ENCODE data around the gene TULP1. TPM values are rescaled to one million over a fixed set of nuclear protein-coding genes. Genes with fewer than 3 reads are reported as not detected.

TULP1 gene
- total RNA-seq, 1 donor from 2014 or later = not detected

DNA sequence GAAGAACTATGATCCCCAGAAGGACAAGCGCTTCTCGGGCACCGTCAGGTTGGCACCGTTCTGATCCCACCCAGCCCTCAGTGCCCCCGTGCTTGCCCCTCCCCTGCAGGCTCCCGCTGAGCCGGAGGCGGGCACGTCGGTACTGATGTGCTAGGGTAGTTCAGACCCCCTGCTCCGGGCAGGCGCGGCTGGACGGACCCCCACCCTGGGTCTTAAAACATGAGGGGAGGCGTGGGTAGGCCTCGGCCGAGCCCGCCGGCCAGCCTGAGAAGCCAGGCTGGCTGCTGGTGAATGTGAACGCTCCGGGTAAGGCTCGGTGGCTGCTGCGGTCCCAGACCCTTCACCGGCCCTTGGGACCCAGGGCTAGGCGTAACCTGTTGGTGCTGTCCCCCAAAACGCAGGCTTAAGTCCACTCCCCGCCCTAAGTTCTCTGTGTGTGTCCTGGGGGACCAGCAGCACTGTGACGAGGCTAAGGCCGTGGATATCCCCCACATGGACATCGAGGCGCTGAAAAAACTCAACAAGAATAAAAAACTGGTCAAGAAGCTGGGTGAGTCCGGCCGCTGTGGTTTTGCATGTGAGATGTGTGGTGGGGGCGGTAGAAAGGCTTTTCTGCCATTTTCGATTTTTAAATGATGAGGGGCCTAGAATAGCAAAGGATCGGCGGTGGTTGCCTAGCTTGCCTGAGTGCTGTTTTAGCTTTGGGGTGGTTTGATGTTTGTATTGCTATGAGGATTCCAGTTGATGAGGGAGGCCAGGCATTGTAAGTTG is 43.5 kb downstream of the TULP1 start:
- intact Hi-C loops (cut with micrococcal nuclease) = loop anchor here (1.0 to 2.0 kb wide), 11 partner anchors 17 to 268 kb away; partner anchors contain the start of genes ARMC12, DEF6, FANCE and PPARD

DNA sequence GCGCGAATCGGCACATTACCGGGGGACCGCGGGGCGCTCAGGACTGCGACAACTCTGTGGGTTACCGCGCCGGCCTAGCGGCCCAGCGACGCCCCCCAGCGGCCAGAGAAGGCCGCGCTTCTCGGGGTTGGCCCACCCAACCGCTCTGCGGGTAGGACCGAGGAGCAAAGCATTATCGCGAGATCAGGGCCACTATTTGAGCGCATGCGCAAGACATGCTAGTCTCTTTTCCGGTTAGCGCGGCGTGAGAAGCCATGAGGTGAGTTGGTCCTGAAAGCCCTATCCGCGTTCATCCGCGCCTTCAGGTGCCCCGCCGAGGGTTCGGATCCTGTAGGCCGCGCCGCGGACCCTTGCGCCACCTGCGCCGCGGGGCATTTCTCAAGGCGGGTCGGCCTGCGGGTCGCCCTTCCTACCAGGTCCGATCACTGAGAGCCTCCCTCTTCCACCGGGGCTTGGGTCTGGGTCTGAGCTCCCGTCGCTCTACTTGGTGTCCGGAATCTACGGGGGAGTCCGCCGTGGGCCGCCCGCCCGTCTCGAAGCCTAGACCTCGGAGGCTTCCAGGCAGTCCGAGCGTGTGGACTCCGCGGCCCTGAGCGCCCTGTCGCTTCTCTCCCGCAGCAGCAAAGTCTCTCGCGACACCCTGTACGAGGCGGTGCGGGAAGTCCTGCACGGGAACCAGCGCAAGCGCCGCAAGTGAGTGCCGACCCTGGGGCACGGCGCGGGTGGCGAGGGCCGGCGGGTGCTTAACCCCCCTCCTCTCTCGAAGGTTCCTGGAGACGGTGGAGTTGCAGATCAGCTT is 44.3 kb downstream of the TULP1 start, which contains the start of gene RPL10A:
Gene RPL10A (plus strand): TSS at position 221 of the 799 bp plus-strand sequence. CDS start 34 bp downstream, at position 255.
- intact Hi-C loops (cut with micrococcal nuclease) = loop anchor here (1.0 to 2.0 kb wide), 11 partner anchors 16 to 269 kb away; partner anchors contain the start of genes ARMC12, DEF6, FANCE and PPARD

DNA sequence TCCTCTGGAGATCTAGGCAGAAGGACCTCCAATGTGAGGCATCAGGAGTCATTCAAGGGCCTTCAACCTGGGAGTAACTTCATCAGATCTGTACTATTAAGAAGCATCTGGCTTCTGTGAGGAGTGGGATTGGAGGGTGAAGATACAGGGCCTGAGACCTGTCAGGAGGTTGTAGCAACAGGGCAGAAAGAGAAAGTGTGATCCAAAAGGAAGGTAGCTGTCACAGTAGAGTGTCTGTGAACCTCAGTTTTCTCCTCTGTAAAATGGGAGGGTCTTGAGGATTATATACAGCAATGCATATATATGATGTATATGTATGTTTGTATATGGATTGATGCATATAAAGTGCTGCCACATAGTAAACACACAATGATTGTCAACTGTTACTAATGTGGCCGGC is 47.0 kb downstream of the TULP1 start:
- intact Hi-C loops (cut with micrococcal nuclease) = no loop called here

DNA sequence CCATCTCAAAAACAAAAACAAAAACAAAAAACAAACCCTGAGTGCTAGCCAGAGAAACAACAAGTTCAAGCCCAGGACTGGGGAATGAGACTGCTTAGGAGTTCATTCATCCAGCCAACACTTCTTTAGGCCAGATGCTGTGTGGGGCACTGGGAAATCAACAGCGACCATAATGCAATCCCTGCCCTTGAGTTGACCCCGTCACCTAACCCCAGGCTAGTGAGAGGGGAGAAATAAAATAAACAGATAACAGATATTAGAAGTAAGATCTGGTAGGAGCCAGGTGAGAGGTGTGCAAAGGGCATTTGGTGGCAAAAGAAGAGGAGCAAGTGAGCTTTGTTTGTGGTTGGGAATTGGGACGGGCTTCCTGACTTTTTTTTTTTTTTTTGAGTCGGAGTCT is 49.4 kb downstream of the TULP1 start:
- intact Hi-C loops (cut with micrococcal nuclease) = no loop called here

DNA sequence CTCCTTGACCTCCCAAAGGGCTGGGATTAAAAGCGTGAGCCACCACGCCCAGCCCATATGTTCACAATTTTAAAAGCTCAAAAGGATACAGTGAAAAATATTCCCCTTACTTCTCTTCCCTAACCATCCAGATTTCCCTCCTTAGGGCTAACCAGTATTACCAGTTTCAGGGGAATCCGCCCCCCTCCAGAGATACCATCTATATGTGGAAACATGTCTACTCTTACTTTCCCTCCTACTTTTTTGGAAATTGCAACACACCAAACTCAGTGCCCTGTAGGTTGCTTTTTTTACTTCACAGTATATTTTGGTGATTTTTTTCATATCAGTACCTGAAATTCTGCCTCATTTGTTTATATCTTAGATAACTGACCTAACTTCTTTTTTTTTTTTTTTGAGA is 51.4 kb downstream of the TULP1 start:
- intact Hi-C loops (cut with micrococcal nuclease) = no loop called here

DNA sequence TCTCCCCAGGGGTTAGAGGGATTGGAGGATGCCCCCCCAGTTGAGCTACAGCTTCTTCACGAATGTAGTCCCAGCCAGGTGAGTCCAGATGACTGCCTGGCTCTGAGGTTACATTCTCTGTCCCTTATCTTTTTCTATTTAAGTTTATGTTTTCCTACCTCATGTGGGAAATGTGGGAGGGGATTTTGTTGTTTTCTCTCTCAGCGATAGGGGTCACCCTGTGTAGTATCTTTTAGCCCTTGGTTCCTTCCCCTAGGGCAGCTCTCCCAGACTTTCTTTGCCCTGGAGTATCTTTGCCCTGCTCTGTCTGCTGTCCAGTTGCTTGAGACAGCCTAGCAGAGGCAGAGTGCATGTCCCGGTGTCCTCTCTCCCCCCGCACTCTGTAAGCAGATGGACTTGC is 54.8 kb downstream of the TULP1 start:
- intact Hi-C loops (cut with micrococcal nuclease) = no loop called here

DNA sequence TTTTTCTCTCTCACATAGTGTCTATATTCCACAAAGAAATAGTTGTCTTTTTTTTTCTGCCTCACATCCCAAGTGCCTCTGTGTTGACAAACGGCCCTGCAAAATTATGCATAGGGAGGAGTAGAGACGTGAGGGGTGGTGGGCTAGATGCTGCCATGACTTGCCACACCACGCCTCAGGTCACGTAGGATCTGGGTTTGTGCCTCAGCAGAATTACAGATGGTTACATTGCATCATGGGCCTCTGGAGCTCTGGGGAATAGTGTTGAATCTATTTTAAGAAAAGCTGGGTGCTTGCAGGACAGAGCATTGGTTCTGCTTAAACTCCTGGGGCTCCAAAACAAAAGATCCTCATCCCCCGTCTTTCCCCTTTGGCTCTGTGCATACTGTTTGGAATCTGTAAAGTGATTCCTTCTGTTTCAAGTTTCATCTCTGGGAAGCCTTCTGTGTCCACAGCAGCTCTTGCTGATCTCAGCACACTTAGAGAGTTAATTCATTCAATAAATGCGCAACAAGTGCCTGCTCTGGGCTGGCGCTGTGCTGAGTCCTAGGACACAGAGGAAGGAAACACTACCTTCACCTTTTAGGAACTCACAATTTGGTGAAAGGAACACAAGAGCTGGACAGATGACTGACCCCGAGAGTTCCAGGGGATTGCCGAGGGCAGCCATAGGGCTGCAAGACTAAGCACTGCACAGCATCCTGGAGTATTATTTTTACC is 58.1 kb downstream of the TULP1 start:
- intact Hi-C loops (cut with micrococcal nuclease) = no loop called here

DNA sequence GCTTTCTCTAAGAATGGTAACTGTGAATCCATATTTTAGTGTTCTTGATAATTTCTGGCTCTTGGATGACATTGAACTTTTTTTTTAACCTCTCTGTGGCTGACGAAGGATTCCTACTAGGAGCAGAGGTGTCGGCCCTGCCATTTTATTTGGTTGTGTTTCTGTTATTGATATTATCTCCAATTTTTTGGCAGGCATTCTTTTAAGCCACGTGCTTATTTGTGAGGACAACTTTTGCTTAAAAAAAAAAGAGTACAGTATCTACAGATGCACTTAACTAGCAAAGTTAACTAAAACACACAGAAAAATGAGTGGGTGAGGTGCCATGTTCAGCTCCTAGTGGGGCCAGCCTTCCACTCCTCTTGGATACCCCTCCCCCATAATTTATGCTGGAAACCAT is 59.5 kb downstream of the TULP1 start:
- intact Hi-C loops (cut with micrococcal nuclease) = no loop called here

DNA sequence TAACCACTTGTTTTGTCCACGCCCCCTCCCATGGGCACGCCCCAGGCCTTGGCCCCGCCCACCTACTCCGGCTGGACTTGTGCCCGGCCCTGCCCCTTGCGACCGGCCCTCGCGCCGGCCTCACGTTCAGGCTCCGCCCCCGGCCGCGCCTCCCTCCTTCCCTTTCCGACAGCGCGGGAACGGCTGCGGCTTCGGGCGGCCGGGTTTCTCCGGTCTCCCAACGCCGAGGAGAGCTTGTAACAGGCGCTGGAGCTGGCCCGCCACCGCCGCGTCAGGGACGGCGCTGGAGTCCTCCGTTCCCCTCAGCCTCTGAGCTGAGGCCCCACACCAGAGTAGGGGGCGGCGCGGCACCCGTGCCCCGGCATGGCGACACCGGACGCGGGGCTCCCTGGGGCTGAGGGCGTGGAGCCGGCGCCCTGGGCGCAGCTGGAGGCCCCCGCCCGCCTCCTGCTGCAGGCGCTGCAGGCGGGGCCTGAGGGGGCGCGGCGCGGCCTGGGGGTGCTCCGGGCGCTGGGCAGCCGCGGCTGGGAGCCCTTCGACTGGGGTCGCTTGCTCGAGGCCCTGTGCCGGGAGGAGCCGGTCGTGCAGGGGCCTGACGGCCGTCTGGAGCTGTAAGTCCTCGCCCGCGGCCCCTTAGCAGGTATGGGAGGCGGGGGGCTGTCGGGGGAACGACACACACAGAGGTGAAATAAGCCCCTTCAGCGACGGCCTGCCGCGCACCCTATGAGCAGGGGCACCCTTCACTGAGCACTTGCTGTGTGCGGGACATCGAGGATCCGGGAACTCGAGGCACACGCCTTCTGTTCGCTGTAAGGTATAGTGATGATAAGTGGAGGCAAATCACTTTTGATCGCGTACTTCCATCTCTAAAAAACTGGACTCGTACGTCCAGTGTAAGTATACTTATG is 60.3 kb downstream of the TULP1 start, which contains the start of gene FANCE:
Gene FANCE (plus strand): TSS at position 156 of the 908 bp plus-strand sequence. CDS start 208 bp downstream, at position 364.
- intact Hi-C loops (cut with micrococcal nuclease) = loop anchor here (1.0 kb wide), 3 partner anchors 16 to 193 kb away; partner anchors contain the start of genes RPL10A, TEAD3 and ZNF76

DNA sequence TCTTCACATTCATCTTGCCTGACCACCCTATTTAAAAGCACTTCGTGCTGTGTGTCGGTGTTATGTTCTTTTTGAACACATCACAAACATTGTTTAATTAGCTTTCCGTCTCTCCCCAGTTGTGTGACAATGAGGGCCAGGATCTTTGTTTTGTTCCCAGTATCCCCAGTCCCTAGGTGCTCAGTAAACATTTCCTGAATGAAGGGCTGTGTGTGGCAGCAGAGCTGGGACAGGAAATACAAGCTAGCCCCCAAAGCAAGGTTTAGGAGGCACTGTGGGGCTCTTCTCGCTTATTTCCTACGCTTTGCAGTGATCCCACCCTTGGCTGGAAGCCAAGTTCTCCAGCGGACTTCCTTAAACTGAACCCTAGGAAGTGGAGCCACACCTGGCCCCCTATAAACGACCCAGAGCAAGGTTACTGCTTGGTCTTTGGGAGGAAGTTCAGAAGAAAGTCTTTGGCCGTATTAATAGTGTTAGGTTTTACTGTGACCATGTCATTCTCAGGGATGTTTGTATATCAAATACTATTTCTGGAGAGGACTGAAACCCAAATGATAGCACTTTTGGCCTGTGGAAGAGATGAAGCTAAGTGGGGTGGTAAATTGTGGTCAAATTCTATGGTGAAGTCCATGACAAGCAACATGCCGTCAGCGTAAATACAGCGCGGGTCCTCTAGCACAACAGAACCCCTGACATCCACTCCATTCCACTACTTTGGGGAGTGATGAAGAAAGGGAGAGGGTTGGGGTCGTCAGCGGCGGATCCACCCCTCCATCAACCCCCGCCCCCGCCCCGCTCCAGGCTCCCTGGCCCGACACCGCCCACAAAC is 61.1 kb downstream of the TULP1 start:
- intact Hi-C loops (cut with micrococcal nuclease) = loop anchor here (1.0 kb wide), 3 partner anchors 17 to 192 kb away; partner anchors contain the start of genes RPL10A, TEAD3 and ZNF76

DNA sequence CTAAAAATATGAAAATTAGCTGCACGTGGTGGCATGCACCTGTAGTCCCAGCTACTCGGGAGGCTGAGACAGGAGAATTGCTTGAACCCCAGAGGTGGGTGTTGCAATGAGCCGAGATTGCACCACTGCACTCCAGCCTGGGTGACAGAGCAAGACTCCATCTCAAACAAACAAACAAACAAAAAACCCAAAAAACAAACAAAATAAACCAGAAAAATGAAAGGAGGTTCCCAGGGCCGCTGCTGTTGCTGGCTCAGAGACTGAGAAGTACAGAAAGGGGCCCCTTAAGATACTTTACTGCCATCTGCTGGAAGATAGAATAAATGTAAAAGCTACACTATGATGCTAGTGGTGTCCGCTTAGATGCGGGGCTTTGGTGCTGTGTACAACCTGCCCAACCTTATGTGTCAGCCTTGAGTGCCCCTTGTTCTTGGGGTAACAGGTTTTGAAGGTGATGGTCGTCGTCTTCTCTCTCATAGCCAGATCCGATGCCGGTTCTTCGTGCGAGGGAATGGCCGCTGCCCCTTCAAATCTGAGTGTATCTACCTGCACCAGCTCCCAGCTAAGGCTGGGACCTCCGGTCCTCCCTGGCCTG is 63.3 kb downstream of the TULP1 start:
- intact Hi-C loops (cut with micrococcal nuclease) = loop anchor here (1.0 kb wide), 4 partner anchors 30 to 152 kb away; partner anchors contain the start of genes DEF6 and PPARD

DNA sequence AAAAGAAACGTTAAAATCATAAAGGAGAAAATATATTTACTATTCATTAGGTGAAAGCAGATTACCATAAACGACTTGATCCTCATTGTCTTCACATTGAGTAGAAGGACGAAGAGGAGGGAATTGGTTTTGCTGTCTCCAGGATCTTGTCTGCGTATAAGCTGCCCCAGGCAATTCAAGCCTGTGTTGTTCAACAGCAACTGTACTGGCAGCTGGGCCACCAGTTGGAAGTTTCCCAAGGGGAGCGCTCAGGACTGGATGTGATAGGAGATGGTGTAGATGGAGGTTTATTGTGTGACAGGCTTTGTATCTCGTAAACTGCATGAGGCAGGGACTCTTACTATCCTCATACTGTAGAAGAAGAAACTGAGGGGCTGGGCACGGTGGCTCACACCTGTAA is 64.5 kb downstream of the TULP1 start:
- intact Hi-C loops (cut with micrococcal nuclease) = no loop called here

Other genes with a start within 250 kb of the TULP1 start
- gene DEF6, start 215.1 kb downstream of the TULP1 start, total RNA-seq = 220 and 225 TPM in 2 replicates
- gene PPARD, start 170.3 kb downstream of the TULP1 start, total RNA-seq = 20.9 and 21.9 TPM in 2 replicates
- 12.0 and 13.0 TPM in 2 replicates for gene FANCE, start 60.6 kb downstream of the TULP1 start, total RNA-seq
- gene RPL10A, start 44.5 kb downstream of the TULP1 start, total RNA-seq = 1,175 and 1,189 TPM in 2 replicates
- 0.17 and 0.29 TPM in 2 replicates for gene TEAD3, start 15.8 kb downstream of the TULP1 start, total RNA-seq
- 64.0 and 64.4 TPM in 2 replicates for gene FKBP5, start 176.0 kb upstream of the TULP1 start, total RNA-seq
- gene ARMC12, start 224.1 kb upstream of the TULP1 start, total RNA-seq = 0.66 and 0.88 TPM in 2 replicates